GM12891 (cell line): ENCODE results near the gene BRCA2.

Experiments
- DNase-seq: peaks from one replicate; pipeline ENCODE4 v3.0.0; 2011; ENCODE audit warnings: low spot score; ENCODE audit not compliant: insufficient read length
- FAIRE-seq: peaks from 2 replicates; lab custom pipeline; 2011; peaks lifted over from hg19 to GRCh38; lab: Jason Lieb, UNC
- PAX5 ChIP-seq: IDR thresholded peaks from 2 replicates; pipeline ENCODE4 v1.6.1; 2011; ENCODE audit warnings: low read length, moderate library complexity, mild to moderate bottlenecking; ENCODE audit not compliant: insufficient read depth, severe bottlenecking
- POLR2A ChIP-seq: IDR thresholded peaks from 2 replicates; pipeline ENCODE4 v1.6.1; 2011; ENCODE audit warnings: low read depth, low read length, control low read depth
- POLR2AphosphoS5 ChIP-seq: IDR thresholded peaks from 2 replicates; pipeline ENCODE4 v1.6.1; 2011; ENCODE audit warnings: low read depth, low read length, control low read depth
- POU2F2 ChIP-seq: IDR thresholded peaks from 2 replicates; pipeline ENCODE4 v1.6.1; 2011; ENCODE audit warnings: low read depth, mild to moderate bottlenecking, control low read depth, low read length, moderate library complexity
- SPI1 ChIP-seq: IDR thresholded peaks from 2 replicates; pipeline ENCODE4 v1.6.1; 2011; ENCODE audit warnings: low read depth, low read length, control low read depth
- TAF1 ChIP-seq: IDR thresholded peaks from 2 replicates; pipeline ENCODE4 v1.6.1; 2011; ENCODE audit warnings: low read depth, low read length, control low read depth

The BRCA2 gene

GRCh38 chr13:32284927-32285632, 30.2 kb upstream of the BRCA2 start:
- no peak for FAIRE-seq
- no peak for DNase-seq
- TF ChIP-seq TAF1 (no peak), POLR2AphosphoS5 (no peak), POLR2A (no peak), SPI1 (no peak), PAX5 (no peak), POU2F2 (no peak)

GRCh38 chr13:32285633-32285965, 29.7 kb upstream of the BRCA2 start:
- FAIRE-seq = no peak
- DNase-seq = no peak
- TF ChIP-seq SPI1 (no peak), PAX5 (no peak), POLR2A (no peak), POU2F2 (no peak), POLR2AphosphoS5 (no peak), TAF1 (no peak)

GRCh38 chr13:32297206-32297605, 18.1 kb upstream of the BRCA2 start:
- DNase-seq (no peak), FAIRE-seq (no peak)
- TF ChIP-seq TAF1 (no peak), POU2F2 (no peak), POLR2AphosphoS5 (no peak), PAX5 (no peak), SPI1 (no peak), POLR2A (no peak)

- TF ChIP-seq TAF1 (no peak), POU2F2 (no peak), POLR2A (no peak), PAX5 (no peak), SPI1 (no peak), POLR2AphosphoS5 (no peak)
- DNase-seq (no peak), FAIRE-seq (no peak)
Observed at GRCh38 chr13:32298695-32299094, 16.6 kb upstream of the BRCA2 start.

GRCh38 chr13:32299893-32300292, 15.4 kb upstream of the BRCA2 start:
- FAIRE-seq (no peak), DNase-seq (no peak)

GRCh38 chr13:32300406-32300805, 14.9 kb upstream of the BRCA2 start:
- no peak for DNase-seq
- FAIRE-seq = no peak
- TF ChIP-seq POU2F2 (no peak), PAX5 (no peak), POLR2A (no peak)

More at GRCh38 chr13:32299893-32300292, 15.4 kb upstream of the BRCA2 start:
- TF ChIP-seq PAX5 = no peak
- no peak for TF ChIP-seq TAF1
- TF ChIP-seq SPI1 = no peak
- TF ChIP-seq POLR2A = no peak
- TF ChIP-seq POU2F2 = no peak

GRCh38 chr13:32300920-32301319, 14.4 kb upstream of the BRCA2 start:
- DNase-seq = no peak
- no peak for FAIRE-seq
- TF ChIP-seq TAF1 = no peak
- no peak for TF ChIP-seq POLR2A
- TF ChIP-seq POLR2AphosphoS5 = no peak
- no peak for TF ChIP-seq SPI1
- no peak for TF ChIP-seq POU2F2
- no peak for TF ChIP-seq PAX5

- no peak for FAIRE-seq
- DNase-seq = no peak
- TF ChIP-seq POLR2AphosphoS5 (no peak), SPI1 (no peak), POU2F2 (no peak), POLR2A (no peak), PAX5 (no peak), TAF1 (no peak)
Observed at GRCh38 chr13:32302461-32302860, 12.8 kb upstream of the BRCA2 start.

GRCh38 chr13:32305646-32306045, 9.7 kb upstream of the BRCA2 start:
- FAIRE-seq = no peak
- DNase-seq = no peak
- TF ChIP-seq POLR2A (no peak), TAF1 (no peak), PAX5 (no peak), POU2F2 (no peak), SPI1 (no peak), POLR2AphosphoS5 (no peak)
